HG02588 (cell line): ENCODE data around the gene OR10J5.
"Not testable (repeated sequence)": the region's sequence is repeated elsewhere in the genome, so short reads cannot be mapped to it uniquely, and the experiment has no call there.

Source experiments
- ATAC-seq: cut with Tn5 transposase; IDR thresholded peaks from one replicate; pipeline ENCODE4 v1.9.1; 2021; ENCODE audit warnings: mild to moderate bottlenecking, moderate library complexity; ENCODE audit not compliant: unreplicated experiment

OR10J5 gene

GRCh38 chr1:159535907-159536306 is at the start of gene OR10J5:
TSS of gene OR10J5 (minus strand) at chr1:159536007. CDS start at chr1:159536007, 0 bp downstream.
- no peak for ATAC-seq

DNA sequence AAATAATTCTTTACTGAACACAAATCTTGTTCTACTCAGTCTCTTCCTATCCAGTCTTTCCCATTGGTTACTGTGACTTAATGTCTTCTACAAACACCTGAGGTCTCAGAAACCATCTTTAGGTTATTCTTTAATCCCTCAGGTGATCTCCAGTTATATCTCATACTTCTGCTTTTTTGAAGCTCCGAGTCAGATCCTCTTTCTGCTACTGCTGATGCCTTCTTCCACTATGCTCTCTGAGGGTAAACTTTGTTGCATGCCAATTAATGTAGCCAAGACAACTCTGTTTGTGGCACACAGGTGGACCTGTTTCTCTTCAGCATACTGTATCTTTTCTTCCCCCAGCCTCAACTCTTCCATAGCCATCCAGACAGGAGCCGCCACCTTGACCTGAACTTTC is 48.7 kb upstream of the OR10J5 start:
- ATAC-seq, result no peak

DNA sequence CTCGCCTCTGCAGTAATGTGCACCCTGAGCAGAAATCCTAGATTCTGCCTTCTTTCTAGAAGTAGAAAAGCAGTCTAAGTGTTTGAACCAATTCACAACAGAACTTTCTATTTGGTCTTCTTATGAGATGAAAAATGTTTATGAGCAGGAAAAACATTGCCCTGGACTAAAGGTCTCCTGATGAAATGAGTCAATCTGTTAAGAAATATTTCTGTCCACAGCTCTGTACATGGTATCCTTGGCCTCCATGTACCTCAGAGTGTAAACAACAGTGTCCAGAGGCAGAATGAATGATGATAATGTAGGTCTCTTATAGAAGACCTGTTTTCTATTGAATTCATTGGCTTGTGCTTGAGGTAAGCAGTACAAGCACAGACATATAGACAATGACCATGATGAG is 45.6 kb upstream of the OR10J5 start:
- no peak for ATAC-seq

DNA sequence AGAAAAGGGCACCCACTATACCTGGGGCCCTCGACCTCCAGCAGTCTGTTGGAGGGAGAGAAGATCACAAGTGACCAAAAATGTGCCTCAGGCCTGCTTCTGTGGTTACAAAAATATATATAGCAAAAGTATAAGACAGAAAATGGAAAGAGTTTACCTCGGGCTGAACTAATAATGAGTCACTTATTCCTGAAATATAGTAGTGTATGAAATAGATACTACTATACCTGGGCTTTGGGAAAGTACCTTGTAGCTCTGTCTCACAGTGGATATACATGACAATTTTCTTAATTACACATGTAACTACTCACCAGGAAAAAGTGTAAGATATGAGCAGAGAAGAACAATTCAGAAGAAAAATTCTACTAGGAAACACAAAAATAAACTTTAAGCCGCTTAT is 44.5 kb upstream of the OR10J5 start:
- ATAC-seq, result peak; percentile 49

- no peak for ATAC-seq
Observed at GRCh38 chr1:159577446-159577845, 41.6 kb upstream of the OR10J5 start.

DNA sequence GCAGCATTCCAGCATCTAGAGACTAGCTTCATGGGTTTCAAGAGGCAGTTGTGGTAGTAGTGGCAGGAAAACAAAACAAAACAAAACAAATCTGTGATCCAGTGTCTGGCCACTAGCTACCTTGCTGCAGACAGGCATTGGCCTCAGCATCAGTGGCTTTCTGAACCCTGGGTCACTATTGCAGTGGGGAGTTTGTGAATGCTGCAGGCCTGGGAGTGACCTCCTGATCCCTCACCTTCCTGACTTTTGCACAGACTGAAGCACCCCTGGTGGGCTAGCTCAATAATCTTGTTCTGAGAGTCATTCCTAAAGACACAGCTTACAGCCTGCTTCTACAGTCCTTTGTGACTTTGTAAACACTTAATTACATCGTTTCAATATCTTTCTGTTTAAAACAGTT is 26.9 kb upstream of the OR10J5 start:
- ATAC-seq, result no peak

DNA sequence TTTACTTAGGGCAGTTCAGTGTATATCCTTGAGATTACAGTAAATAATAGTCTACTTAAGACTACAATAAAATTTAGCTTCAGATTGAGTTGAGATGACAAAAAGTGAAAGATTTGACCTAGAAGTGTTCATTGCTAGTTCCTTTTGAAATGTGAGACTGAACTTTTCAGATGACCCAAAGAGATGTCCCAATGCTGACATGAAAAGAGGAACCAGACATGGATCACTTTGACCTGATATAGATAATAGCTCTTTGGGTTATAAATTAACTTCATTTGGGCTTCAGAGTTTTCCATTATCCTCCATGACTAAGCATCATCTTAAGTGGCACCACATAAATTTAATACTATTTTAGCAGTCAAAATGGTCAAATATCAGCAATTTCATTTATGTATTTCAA is 25.7 kb upstream of the OR10J5 start:
- no peak for ATAC-seq

DNA sequence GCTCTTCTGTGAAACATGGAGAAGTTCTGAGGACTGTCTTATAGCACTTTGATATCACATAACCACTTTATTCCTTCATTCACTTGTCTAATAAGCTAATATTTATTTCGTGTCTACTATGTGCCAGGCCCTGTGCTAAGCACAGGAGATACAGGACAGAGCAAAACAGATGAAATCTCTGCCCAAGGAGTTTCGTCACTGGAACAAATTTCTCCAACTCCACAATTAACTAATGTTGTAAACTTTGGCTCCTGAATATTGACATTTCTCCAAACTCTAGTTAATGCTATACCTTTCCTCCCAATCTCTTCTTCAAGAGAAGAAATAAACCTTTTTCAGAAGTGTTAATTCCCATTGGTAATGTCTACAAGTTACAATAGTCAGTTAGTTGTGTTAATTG is 24.8 kb upstream of the OR10J5 start:
- ATAC-seq, result no peak

- ATAC-seq, result no peak
Observed at GRCh38 chr1:159556931-159557369, 21.1 kb upstream of the OR10J5 start.

DNA sequence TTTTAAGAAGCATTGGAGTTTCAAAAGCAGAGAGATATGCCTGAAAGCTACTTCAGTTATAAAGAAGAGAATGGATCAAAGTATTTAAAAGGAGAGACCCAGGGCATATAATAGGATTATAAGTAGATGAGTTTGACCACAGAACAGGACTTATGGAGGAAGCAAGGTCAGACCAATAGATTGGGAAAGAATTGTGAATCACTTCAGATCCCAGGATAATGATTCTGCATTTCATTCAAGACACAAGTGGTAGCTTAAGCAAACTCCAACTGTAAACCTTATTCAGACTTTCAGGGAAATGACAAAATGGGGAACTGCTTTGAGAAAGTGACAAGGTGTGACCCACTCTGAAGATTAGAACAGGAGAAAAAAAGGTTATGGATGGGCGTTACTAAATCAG is 18.9 kb upstream of the OR10J5 start:
- no peak for ATAC-seq

- no peak for ATAC-seq
Observed at GRCh38 chr1:159554261-159554660, 18.5 kb upstream of the OR10J5 start.

- ATAC-seq, result no peak
Observed at GRCh38 chr1:159548126-159548525, 12.3 kb upstream of the OR10J5 start.

DNA sequence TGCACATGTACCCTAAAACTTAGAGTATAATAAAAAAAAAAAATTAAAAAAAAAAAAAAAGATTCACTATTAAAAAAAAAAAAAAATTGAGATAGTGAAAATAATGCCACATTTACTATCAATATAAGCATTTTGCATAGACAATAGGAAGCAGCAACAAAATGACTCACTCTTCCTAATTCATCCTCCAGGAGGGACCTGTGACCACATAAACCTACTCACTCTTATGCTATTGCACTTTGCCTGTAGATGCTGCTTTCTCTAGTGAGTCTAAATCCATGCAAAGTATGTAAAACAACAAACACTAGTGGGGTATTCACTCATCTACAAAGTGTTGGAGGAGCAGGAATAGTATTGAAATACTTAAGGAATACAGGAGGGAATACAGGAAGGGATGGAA is 2.9 kb downstream of the OR10J5 start:
- no peak for ATAC-seq

GRCh38 chr1:159524792-159525191 is 11.0 kb downstream of the OR10J5 start:
- ATAC-seq, result not testable (repeated sequence)

GRCh38 chr1:159510229-159510541 is 25.6 kb downstream of the OR10J5 start:
- ATAC-seq, result no peak

GRCh38 chr1:159509440-159510228 is 26.2 kb downstream of the OR10J5 start:
- ATAC-seq, result no peak

DNA sequence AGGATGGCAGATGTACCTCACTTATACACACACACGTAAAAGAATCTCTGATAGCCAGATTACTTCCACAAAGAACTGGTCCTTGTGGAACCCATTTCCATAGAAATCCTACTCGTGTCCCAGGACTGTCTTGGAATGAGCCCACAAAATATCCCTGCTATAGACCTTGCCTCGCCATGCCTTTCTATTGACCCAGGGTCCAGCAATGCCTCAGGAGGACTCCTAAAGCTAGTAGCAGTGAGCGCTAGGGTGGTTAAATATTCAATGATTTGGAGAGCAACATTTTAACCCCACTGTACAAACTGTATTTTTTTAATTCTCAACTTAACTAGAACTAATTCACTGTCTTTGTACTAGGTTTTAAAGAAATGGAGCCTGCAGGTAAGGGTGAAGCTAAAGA is 26.9 kb downstream of the OR10J5 start:
- ATAC-seq, result no peak

GRCh38 chr1:159505676-159506075 is 30.1 kb downstream of the OR10J5 start:
- ATAC-seq, result no peak

GRCh38 chr1:159501082-159501481 is 34.7 kb downstream of the OR10J5 start:
- no peak for ATAC-seq

DNA sequence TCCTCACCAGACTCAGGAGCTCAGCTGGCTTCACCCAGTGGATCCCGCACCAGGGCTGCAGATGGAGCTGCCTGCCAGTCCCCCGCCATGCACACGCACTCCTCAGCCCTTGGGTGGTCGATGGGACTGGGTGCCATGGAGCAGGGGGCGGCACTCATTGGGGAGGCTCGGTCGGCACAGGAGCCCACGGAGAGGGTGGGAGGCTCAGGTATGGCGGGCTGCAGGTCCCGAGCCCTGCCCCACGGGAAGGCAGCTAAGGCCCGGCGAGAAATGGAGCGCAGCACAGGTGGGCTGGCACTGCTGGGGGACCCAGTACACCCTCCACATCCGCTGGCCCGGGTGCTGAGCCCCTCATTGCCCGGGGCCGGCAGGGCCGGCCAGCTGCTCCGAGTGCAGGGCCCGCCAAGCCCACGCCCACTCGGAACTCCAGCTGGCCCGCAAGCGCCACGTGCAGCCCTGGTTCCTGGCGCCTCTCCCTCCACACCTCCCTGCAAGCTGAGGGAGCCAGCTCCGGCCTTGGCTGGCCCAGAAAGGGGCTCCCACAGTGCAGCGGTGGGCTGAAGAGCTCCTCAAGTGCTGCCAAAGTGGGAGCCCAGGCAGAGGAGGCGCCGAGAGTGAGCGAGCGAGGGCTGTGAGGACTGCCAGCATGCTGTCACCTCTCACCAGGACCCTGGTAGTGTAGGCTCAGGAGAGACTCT is 41.1 kb downstream of the OR10J5 start:
- ATAC-seq, result not testable (repeated sequence)

DNA sequence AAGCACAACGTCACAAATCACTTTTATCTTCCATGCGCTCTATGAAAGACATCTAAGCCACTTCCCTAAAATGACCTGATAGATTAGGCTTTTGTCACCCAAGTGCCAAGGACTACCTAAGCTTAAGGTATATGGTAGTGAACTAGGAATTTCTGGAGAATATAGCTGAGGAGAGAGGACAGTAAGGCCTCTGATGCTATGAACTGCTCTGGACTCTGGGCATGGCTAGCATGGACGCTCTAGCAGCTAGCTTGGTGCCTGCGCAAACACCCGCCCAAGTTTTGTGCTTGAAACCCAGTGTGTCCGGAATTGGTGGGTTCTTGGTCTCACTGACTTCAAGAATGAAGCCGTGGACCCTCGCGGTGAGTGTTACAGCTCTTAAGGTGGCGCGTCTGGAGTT is 42.5 kb downstream of the OR10J5 start:
- no peak for ATAC-seq

DNA sequence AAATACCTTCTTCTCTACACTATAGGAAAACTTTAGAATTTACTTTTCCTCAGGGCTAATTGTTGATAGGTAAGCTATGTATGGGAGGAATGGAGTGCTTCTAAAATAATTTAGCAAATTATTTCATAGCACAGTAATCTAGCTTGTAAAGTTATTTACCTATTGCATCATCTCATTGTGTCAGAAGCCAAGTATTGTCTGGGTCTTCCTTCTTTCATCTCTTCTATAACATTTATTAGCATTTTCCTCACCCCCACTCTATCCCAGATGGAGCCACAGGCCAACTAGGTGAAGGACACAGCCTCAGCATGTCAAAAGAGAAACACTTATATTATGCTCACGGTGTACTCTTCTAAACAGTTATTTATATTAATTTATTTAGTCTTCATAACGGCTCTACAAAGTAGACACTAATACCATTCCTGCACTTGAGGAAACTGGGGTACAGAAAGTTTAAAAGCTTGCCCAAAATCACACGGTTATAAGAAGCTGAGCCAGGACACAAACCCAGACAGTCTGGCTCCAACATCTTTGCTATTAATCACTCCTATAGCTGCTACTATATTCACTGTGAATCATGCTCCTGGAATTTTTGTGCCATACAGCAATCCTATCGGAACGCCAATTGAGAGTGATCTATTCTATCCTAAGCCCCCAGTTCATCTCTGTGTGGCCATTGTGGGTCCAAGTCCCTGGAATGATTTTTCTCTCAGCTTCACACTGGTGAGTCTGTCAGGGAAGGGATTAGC is 43.1 kb downstream of the OR10J5 start:
- no peak for ATAC-seq
